Astrocyte of the cerebellum (primary cell): ENCODE data around the gene SSBP3.

Source experiments
- DNase-seq: peaks from one replicate; pipeline ENCODE4 v3.0.0-alpha.2; 2011; ENCODE audit warnings: low read depth
- H3K4me3 ChIP-seq: 2 replicates; pipeline ENCODE4 v1.5.1; 2011; ENCODE audit warnings: mild to moderate bottlenecking, low read depth, low read length, moderate library complexity
- CTCF ChIP-seq: IDR thresholded peaks from 2 replicates; pipeline ENCODE4 v1.5.1; 2012; ENCODE audit warnings: low read length, low read depth, moderate library complexity, mild to moderate bottlenecking; ENCODE audit errors: missing control alignments
- in situ Hi-C: cut with HindIII; loops from 2 replicates; pipeline ENCODE4 v1.10.0; 2017; ENCODE audit warnings: low sequenced_read_pairs

The SSBP3 gene

DNA sequence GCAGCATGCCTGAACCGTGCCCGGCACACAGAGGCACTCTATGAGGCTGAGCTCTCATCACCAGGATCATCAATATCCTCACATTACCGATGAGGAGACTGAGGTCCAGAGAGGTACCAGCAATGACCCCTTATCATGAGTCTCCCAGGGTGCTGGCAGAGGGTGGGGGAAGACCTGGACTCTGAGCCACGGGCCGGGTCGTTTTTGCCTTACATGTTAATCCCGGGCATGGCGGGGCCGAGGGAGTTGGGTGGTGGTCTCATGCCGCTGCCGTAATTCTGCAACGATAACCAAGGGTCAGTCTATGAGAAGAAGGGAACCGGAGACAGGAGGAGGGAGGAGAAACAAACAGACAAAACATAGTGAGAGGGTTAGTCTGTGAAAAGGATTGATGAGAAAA is 163.2 kb downstream of the SSBP3 start:
- no peak for TF ChIP-seq CTCF
- DNase-seq = no peak
- H3K4me3 ChIP-seq = no peak overlapping the region
- in situ Hi-C loops = loop anchor here (5.0 kb wide), 1 partner anchor 54 kb away; no protein-coding TSS in a partner anchor

GRCh38 chr1:54241364-54241763 is 164.8 kb downstream of the SSBP3 start:
- no peak overlapping the region for H3K4me3 ChIP-seq
- in situ Hi-C loops = loop anchor here (5.0 kb wide), 1 partner anchor 56 kb away; no protein-coding TSS in a partner anchor
- no peak for DNase-seq
- no peak for TF ChIP-seq CTCF

DNA sequence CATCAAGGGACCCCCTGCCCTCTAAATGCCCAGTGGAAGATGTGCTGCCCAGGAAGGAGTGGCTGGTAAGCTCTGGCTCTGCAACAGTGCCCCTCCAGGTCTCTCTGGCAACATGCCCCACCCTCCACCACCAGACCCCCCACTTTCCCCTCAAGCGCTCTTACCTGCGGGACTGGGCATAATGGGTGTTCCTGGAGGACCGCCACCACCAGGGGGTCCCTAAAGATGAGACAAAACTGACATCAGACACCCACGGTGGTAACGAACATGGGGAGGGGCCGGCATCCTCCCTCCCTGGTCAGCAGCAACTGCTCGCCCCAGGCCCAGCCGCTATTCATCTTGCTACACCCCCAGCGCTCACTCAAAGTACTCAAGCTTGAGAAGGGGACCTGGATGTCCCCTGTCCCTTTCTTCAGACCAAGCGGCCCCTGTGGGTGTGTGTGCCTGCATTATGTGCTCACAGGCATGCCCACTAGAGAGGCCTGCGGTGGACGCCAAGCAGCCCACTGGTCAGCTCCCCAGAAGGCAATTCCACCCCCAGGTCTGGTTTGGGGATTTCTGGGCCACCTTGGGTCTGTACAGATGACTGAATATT is 165.4 kb downstream of the SSBP3 start:
- no peak for TF ChIP-seq CTCF
- no peak overlapping the region for H3K4me3 ChIP-seq
- no peak for DNase-seq
- in situ Hi-C loops = loop anchor here (5.0 kb wide), 1 partner anchor 56 kb away; no protein-coding TSS in a partner anchor

GRCh38 chr1:54239631-54240031 is 166.6 kb downstream of the SSBP3 start:
- no peak for DNase-seq
- in situ Hi-C loops = loop anchor here (5.0 kb wide), 1 partner anchor 58 kb away; no protein-coding TSS in a partner anchor
- no peak overlapping the region for H3K4me3 ChIP-seq
- no peak for TF ChIP-seq CTCF

GRCh38 chr1:54239035-54239383 is 167.2 kb downstream of the SSBP3 start:
- no peak for DNase-seq
- no peak overlapping the region for H3K4me3 ChIP-seq
- TF ChIP-seq CTCF = no peak
- in situ Hi-C loops = no loop called here

GRCh38 chr1:54238353-54239034 is 167.7 kb downstream of the SSBP3 start:
- no peak for DNase-seq
- no peak for TF ChIP-seq CTCF
- in situ Hi-C loops = no loop called here
- no peak overlapping the region for H3K4me3 ChIP-seq
